Skin of body (tissue), 2 donors: ENCODE results near the gene ENOSF1. TPM values are rescaled to one million over a fixed set of nuclear protein-coding genes. Genes with fewer than 3 reads are reported as not detected.
A peak's percentile ranks its signal among the peaks of the same experiment; 100 is the strongest.

ENCODE experiments used
- DNase-seq: peaks from one replicate; lab custom pipeline; 2025; lab: John Stamatoyannopoulos, UW
- total RNA-seq: library from RNA; depleted of rRNA; stranded (reverse); fragments of >200 nt; gene quantifications from one replicate; pipeline ENCODE4 v1.2.3, GENCODE V29; 2014

ENOSF1 gene
- total RNA-seq, 1 donor from 2014 or later, result 35.3 TPM

DNA sequence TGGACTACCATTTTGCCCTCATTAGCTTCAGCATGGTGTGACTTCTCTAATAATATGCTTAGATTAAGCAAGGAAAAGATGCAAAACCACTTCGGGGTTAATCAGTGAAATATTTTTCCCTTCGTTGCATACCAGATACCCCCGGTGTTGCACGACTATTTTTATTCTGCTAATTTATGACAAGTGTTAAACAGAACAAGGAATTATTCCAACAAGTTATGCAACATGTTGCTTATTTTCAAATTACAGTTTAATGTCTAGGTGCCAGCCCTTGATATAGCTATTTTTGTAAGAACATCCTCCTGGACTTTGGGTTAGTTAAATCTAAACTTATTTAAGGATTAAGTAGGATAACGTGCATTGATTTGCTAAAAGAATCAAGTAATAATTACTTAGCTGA is 38.7 kb downstream of the ENOSF1 start:
- no peak for DNase-seq

DNA sequence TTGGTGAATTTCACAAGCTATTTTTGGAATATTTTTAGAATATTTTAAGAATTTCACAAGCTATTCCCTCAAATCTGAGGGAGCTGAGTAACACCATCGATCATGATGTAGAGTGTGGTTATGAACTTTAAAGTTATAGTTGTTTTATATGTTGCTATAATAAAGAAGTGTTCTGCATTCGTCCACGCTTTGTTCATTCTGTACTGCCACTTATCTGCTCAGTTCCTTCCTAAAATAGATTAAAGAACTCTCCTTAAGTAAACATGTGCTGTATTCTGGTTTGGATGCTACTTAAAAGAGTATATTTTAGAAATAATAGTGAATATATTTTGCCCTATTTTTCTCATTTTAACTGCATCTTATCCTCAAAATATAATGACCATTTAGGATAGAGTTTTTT is 39.1 kb downstream of the ENOSF1 start:
- DNase-seq, result no peak

DNA sequence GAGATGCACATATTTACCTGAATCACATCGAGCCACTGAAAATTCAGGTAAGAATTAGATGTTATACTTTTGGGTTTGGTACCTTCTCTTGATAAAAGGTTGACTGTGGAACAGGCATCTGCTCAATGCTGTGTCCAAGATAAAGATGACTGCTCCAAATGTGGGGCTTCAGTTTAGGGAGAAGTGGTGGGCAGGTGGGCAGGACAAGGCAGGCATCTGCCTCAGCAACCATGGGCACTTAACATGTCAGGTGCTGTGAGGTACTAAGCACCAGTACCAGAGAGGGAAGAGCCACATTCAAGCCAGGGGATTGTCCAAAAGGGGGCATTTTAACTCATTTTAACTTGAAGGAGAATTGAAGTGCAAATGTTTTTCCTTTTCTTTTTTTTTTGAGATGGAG is 41.0 kb downstream of the ENOSF1 start:
- no peak for DNase-seq

DNA sequence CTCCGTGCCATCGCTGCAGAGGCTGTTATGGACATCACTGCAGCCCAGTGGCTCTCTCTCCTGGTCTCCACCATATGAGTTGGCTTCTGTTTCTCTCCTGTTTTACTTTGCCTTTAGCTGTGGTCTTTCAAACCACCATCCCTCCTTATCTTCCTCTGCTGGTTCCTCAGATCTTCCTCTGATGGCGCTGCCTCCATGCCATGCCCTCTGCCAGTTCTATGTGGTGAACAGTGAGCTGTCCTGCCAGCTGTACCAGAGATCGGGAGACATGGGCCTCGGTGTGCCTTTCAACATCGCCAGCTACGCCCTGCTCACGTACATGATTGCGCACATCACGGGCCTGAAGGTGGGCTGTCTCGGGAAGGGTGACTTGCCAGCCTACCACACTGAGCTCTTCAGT is 41.9 kb downstream of the ENOSF1 start:
- no peak for DNase-seq

- no peak for DNase-seq
These were observed 43.4 kb downstream of the ENOSF1 start for GRCh38 chr18:669077-669476.

GRCh38 chr18:668260-668659 is 44.2 kb downstream of the ENOSF1 start:
- DNase-seq, result no peak

DNA sequence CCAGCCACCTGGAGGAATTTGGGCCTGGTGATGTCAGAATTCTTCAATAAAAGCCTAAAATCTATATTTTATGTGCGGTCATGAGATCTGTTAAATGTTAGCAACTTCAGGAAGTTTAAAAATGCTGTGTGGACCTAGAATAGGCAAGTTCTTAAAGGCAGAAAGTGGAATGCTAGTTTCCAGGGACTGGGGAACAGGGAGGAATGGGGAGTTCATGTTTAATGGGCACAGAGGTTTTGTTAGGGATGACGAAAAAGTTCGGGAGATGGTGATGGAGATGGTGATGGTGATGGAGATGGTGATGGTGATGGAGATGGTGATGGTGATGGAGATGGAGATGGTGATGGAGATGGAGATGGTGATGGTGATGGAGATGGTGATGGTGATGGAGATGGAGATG is 45.8 kb downstream of the ENOSF1 start:
- DNase-seq, result no peak

DNA sequence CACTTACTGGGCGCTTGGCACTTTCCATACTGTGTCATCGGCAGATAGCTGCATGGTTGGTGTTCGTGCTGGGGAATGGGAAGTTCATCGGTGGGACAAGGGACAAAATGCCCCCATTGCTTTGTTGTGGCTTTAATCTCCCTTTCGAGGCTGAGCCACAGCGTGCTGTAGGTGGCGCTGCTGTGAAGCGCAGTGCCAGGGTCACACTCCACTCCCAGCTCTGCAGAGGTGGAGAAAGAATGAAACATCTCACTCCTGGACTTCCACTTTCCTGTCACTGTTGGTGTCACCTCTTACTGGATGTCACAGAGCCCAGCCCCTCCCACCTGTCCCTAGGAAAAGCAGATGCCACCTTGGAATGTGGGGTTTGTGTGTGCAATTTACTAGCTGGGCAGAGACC is 46.3 kb downstream of the ENOSF1 start:
- DNase-seq, result no peak

DNA sequence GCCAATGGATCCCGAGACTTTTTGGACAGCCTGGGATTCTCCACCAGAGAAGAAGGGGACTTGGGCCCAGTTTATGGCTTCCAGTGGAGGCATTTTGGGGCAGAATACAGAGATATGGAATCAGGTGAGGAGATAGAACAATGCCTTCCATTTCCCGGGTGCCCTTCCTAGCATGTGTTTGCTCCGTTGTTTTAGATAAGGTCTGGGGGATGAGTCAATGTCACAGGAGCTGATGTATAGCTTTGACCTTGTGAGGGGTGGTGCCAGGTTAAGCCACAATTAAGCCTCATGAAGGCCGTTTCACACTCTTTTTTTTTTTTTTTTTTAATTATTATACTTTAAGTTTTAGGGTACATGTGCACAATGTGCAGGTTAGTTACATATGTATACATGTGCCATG is 50.2 kb downstream of the ENOSF1 start:
- no peak for DNase-seq

DNA sequence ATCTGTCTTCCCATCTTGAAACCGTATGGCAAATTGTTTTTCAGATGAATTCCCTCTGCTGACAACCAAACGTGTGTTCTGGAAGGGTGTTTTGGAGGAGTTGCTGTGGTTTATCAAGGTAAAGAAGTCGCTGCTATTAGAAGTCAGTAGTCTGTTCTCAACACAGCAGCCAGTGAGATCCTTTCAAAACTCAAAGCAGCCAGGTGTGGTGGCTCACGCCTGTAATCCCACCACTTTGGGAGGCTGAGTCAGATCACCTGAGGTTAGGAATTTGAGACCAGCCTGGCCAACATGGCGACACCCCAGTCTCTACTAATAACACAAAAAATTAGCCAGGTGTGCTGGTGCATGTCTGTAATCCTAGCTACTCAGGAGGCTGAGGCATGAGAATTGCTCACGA is 52.8 kb downstream of the ENOSF1 start:
- DNase-seq, result no peak

DNA sequence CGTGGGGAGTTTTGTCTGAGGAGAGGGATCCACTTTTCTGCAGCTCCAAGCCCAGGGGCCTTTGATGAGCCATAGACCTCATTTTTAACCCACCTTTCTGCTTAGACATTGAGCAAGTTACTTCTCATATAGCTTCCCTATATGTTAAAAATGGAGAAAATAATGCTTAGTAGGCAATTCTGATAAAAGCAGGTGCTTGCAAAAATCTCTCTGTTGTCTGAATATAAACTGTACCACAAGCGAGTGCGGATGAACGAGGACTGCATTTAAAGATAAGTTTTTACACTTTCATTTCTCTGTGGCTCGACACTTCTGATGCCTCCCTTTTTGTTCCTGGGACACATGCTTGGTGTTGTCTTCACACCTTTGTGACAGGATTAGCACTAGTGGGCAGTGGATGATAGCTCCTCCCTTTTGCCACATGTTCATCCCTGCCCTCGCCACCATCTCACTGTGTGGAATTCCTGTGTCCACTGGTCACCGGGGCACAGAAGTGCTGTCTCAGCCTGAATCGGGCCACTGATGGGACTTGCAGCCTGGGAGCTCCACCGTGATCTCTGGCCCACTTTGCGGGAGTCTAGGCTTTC is 53.4 kb downstream of the ENOSF1 start:
- DNase-seq, result no peak

- peak; percentile 73 for DNase-seq
These were observed 54.2 kb downstream of the ENOSF1 start for GRCh38 chr18:658001-658946.

DNA sequence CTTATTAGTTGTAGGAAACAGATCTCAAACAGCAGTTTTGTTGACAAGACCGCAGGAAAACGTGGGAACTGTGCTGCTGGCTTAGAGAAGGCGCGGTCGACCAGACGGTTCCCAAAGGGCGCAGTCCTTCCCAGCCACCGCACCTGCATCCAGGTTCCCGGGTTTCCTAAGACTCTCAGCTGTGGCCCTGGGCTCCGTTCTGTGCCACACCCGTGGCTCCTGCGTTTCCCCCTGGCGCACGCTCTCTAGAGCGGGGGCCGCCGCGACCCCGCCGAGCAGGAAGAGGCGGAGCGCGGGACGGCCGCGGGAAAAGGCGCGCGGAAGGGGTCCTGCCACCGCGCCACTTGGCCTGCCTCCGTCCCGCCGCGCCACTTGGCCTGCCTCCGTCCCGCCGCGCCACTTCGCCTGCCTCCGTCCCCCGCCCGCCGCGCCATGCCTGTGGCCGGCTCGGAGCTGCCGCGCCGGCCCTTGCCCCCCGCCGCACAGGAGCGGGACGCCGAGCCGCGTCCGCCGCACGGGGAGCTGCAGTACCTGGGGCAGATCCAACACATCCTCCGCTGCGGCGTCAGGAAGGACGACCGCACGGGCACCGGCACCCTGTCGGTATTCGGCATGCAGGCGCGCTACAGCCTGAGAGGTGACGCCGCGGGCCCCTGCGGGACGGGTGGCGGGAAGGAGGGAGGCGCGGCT is 55.0 kb downstream of the ENOSF1 start, which contains the start of gene TYMS:
Gene TYMS (plus strand): TSS at position 343 of the 690 bp plus-strand sequence. CDS start 90 bp downstream, at position 433.
- no peak for DNase-seq

DNA sequence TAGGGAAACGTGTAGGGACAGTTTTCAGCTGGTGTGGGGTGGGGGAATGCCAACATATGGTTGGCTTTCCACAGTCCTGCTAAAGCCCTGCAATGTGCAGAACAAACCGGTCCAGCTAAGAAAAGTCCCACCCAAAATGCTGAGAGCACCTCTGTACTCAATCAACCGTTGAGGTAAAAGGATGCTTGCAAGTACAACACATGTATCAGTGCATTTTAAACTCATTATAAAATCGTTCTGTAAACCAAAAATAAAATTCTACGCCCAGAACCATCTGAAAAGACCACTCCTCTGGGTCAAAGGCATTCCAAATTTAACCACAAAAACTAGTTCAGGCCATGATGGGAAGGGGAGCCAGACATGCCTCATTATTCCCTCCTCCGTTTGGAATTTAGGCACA is 57.0 kb downstream of the ENOSF1 start:
- DNase-seq, result no peak

GRCh38 chr18:654601-655000 is 57.8 kb downstream of the ENOSF1 start:
- no peak for DNase-seq

GRCh38 chr18:653512-653911 is 58.9 kb downstream of the ENOSF1 start:
- DNase-seq, result no peak

- no peak for DNase-seq
These were observed 60.3 kb downstream of the ENOSF1 start for GRCh38 chr18:652131-652530.

GRCh38 chr18:650428-650858 is 62.0 kb downstream of the ENOSF1 start:
- no peak for DNase-seq

DNA sequence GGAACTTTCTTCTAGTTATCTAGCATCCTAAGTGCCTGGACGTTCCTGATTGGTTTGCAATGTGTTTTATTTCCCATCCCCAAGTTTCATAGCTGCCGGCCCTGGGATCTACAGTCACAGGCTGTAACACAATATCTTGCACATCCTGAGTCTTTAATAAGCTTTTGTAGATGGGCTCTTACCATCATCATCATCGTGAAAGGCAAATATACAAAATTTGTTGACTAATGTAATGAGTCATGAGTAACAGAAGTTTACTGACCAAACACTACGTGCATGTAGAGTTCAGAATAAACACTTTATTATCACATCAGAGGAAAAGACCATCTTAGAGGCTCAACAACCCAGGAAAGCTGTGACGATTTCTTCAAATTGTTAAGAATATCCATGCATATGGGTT is 63.1 kb downstream of the ENOSF1 start:
- DNase-seq, result no peak

DNA sequence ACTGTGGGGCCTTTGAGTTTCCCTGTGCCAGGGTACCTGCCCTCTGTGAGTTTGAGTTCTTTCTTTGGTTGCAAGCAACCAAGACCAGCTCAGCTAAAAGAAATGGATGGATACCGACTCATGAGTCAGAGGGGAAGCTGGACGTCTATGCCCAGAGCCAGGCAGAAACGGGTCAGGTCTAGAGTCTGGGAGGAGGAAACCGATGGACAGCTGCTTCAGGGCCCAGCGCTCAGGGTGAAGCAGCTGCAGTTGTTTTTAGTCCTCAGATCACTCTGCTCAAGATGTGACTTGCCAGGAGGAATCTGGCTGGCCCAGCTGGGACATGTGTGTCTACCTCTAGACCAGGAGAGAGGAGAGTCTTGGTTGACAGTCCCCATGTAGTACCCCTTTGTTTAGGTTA is 65.1 kb downstream of the ENOSF1 start:
- no peak for DNase-seq

DNA sequence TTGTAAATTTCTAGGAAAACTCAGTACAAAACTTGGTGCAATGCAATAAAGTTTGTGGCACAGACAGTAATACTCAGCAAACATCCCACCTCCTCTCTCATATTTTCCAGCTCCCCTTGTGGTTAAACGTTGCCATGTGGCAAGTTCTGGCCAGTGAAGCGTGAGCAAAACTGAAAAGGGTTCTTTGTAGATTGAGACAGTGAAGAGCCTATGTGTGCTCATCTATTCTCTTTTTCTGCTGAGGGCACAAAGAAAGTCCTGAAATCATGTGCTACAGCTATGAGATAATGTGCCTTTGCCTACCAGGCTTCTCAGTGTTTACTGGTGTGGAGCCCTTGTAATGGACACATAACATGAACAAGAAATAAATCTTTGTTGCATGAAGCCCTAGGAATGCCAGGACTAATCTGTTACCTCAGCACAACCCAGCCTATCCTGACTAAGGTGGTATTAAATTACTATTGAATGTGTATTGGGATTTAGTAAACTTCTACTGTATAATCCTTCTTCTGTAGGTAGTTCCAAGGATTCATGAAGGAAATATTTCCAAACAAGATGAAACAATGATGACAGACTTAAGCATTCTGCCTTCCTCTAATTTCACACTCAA is 67.9 kb downstream of the ENOSF1 start:
- DNase-seq, result no peak

DNA sequence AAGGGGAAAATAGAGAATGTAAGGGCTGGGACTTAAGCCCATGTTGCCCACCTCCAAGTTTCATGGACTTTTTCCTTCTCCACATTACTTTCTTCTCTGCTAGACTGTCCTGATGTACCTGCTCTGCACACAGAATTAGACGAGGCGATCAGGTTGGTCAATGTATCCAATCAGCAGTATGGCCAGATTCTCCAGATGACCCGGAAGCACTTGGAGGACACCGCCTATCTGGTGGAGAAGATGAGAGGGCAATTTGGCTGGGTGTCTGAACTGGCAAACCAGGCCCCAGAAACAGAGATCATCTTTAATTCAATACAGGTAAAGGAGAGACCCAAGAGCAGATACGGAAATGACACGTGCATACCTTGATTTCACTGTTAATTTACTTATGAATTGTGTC is 71.2 kb downstream of the ENOSF1 start:
- no peak for DNase-seq
